Osteoblast (primary cell): ENCODE data around the gene F2R. TPM values are rescaled to one million over a fixed set of nuclear protein-coding genes. Genes with fewer than 3 reads are reported as not detected.

Experiments used
- DNase-seq: peaks from one replicate; pipeline ENCODE4 v3.0.0; 2011; ENCODE audit warnings: low spot score, mixed read lengths; ENCODE audit not compliant: insufficient read length; ENCODE audit errors: missing footprints
- H2AFZ ChIP-seq: 2 replicates; pipeline ENCODE4 v1.6.0; 2011; ENCODE audit warnings: mild to moderate bottlenecking, low read length
- H3K27ac ChIP-seq: 2 replicates; pipeline ENCODE4 v1.5.1; 2011; ENCODE audit warnings: mild to moderate bottlenecking, low read depth, low read length, moderate library complexity
- H3K27me3 ChIP-seq: 2 replicates; pipeline ENCODE4 v1.6.0; 2012; ENCODE audit warnings: mild to moderate bottlenecking, control low read depth, inconsistent platforms, low read length, moderate library complexity; ENCODE audit not compliant: insufficient read depth
- H3K36me3 ChIP-seq: 2 replicates; pipeline ENCODE4 v1.5.1; 2011; ENCODE audit warnings: mild to moderate bottlenecking, low read length, control low read depth, moderate library complexity; ENCODE audit not compliant: insufficient read depth
- H3K4me1 ChIP-seq: 2 replicates; pipeline ENCODE4 v1.5.1; 2011; ENCODE audit warnings: mild to moderate bottlenecking, low read length, control low read depth, moderate library complexity; ENCODE audit not compliant: insufficient read depth
- H3K4me2 ChIP-seq: 2 replicates; pipeline ENCODE4 v1.6.0; 2011; ENCODE audit warnings: mild to moderate bottlenecking, low read length; ENCODE audit not compliant: insufficient read depth
- H3K4me3 ChIP-seq: fragments of 200-600 bp; sonication (generic); 3 replicates; pipeline ENCODE4 v1.5.1; 2012; ENCODE audit warnings: mild to moderate bottlenecking, low read length, inconsistent platforms; ENCODE audit not compliant: insufficient read depth
- H3K79me2 ChIP-seq: 2 replicates; pipeline ENCODE4 v1.6.0; 2012; ENCODE audit warnings: mild to moderate bottlenecking, low read length, control low read depth, inconsistent platforms; ENCODE audit not compliant: insufficient read depth
- H3K9me3 ChIP-seq: 2 replicates; pipeline ENCODE4 v1.5.1; 2011; ENCODE audit warnings: low read depth, low read length, control low read depth
- H4K20me1 ChIP-seq: 2 replicates; pipeline ENCODE4 v1.6.0; 2012; ENCODE audit warnings: mild to moderate bottlenecking, low read length, control low read depth; ENCODE audit not compliant: insufficient read depth
- CTCF ChIP-seq: IDR thresholded peaks from 2 replicates; pipeline ENCODE4 v1.5.1; 2011; ENCODE audit warnings: mild to moderate bottlenecking, low read depth, low read length, moderate library complexity; ENCODE audit errors: extremely low read depth
- total RNA-seq: library from RNA; depleted of rRNA; stranded (reverse); fragments of >200 nt; gene quantifications from 2 replicates; pipeline ENCODE4 v1.2.3, GENCODE V29; 2012

The F2R gene
- total RNA-seq, 1 donor = 38.7 TPM

GRCh38 chr5:76690704-76691466 lies 25.0 kb upstream of the F2R start:
- H3K36me3 ChIP-seq = no peaks in the 10 kb centered on the region
- no peaks in the 10 kb centered on the region for H3K27me3 ChIP-seq
- peak overlapping the region; percentile 86 for H3K27ac ChIP-seq
- no peaks in the 10 kb centered on the region for H4K20me1 ChIP-seq
- DNase-seq = no peak
- H2AFZ ChIP-seq = peak overlapping the region; percentile 4
- peak overlapping the region; percentile 3 for H3K4me2 ChIP-seq
- H3K9me3 ChIP-seq = no peaks in the 10 kb centered on the region
- no peaks in the 10 kb centered on the region for H3K79me2 ChIP-seq
- peaks cover 43% of the 10 kb centered on the region for H3K4me1 ChIP-seq
- H3K4me3 ChIP-seq = no peak overlapping the region
- no peak for TF ChIP-seq CTCF

DNA sequence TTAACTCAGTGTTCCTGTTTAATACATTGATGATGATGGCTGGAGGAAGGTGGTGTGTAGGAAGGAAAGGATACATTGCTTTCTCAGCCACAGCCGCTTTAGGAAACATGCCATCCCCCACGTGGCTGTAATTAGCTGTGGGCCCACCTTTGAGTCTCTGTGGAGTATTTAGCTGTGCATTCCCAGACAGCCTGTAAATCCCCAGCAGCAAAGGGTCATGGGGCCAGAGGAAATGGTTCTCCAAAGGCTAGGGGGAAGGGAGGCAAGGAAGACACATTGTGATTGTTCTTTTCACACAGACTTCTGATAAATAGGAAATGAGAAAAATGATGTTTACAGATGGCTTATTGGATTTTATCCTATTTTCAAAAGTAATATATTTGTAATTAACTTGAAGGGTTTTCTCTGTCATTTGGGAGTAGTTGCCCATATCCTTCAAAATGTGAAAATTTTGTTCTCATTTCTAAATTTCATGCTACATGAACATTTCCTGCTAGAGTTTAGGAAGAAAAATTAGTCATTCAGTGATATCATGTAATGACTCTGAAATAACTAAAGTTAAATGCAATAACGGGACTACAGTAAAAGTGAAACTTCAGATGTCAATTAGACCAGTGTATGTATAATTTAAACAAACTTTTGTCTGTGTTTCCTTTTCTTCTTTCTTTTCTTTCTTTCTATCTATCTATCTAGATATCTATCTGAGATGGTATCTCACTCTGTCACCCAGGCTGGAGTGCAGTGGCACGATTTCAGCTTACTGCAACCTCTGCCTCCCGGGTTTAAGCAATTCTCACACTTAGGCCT lies 24.3 kb upstream of the F2R start:
- Histone ChIP-seq H4K20me1 (no peaks in the 10 kb centered on the region), H3K9me3 (no peaks in the 10 kb centered on the region), H3K4me2 (peak overlapping the region; percentile 51), H3K4me1 (peaks cover 43% of the 10 kb centered on the region), H2AFZ (peak overlapping the region; percentile 47), H3K4me3 (no peak overlapping the region), H3K27me3 (no peaks in the 10 kb centered on the region), H3K36me3 (no peaks in the 10 kb centered on the region), H3K27ac (peak overlapping the region; percentile 86), H3K79me2 (no peaks in the 10 kb centered on the region)
- TF ChIP-seq CTCF = no peak
- DNase-seq = peak; percentile 78

DNA sequence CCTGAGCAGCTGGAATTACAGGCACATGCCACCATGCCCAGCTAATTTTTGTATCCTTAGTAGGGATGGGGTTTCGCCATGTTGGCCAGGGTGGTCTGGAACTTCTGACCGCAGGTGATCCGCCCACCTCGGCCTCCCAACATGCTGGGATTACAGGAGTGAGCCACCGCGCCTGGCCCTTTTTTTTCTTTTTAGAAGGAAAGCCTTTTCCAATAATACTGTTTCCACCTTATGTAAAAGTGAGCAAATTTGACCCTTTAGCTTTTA lies 23.7 kb upstream of the F2R start:
- no peaks in the 10 kb centered on the region for H3K9me3 ChIP-seq
- DNase-seq = no peak
- peak overlapping the region; percentile 86 for H3K27ac ChIP-seq
- H3K4me3 ChIP-seq = no peak overlapping the region
- no peaks in the 10 kb centered on the region for H4K20me1 ChIP-seq
- peaks cover 43% of the 10 kb centered on the region for H3K4me1 ChIP-seq
- H3K79me2 ChIP-seq = no peaks in the 10 kb centered on the region
- TF ChIP-seq CTCF = no peak
- H3K27me3 ChIP-seq = no peaks in the 10 kb centered on the region
- H3K36me3 ChIP-seq = no peaks in the 10 kb centered on the region
- peak overlapping the region; percentile 47 for H2AFZ ChIP-seq
- H3K4me2 ChIP-seq = peak overlapping the region; percentile 51

DNA sequence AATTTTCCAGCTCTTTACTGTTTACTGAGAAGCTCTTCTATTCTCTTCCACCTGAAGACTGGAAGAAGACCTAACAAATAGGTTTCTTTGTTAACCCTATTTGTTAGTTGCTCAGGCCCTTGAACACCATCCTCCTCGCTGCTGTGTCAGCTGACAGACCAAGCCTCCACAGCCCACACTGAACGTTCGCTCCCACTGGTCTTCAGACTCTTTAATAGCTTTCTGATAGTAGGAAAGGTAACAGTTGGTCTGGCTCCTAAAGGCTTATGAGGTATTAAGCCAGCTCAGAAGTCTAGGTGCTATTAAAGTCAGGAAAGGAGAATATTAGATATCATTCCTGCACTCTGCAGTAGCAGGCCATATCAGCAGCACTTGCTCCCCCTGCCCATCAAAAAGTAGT lies 23.3 kb upstream of the F2R start:
- Histone ChIP-seq H3K27ac (peak overlapping the region; percentile 86), H3K4me1 (peaks cover 43% of the 10 kb centered on the region), H3K4me3 (no peak overlapping the region), H3K9me3 (no peaks in the 10 kb centered on the region), H3K4me2 (no peak overlapping the region), H3K27me3 (no peaks in the 10 kb centered on the region), H4K20me1 (no peaks in the 10 kb centered on the region), H2AFZ (no peak overlapping the region), H3K79me2 (no peaks in the 10 kb centered on the region), H3K36me3 (no peaks in the 10 kb centered on the region)
- no peak for DNase-seq
- no peak for TF ChIP-seq CTCF
